CD14-positive monocyte (primary cell): ENCODE data around the gene LIN28B. TPM values are rescaled to one million over a fixed set of nuclear protein-coding genes. Genes with fewer than 3 reads are reported as not detected.

Experiments
- DNase-seq, 3 donors: peaks; one replicate each; pipeline ENCODE4 v3.0.0-alpha.2; 2011 to 2022
- H2AFZ ChIP-seq: 2 replicates; pipeline ENCODE4 v1.6.0; 2012; ENCODE audit warnings: mild to moderate bottlenecking, low read depth, low read length, inconsistent platforms; ENCODE audit not compliant: insufficient read depth, poor library complexity, severe bottlenecking
- H3K27ac ChIP-seq, 2 donors: 1 replicate in 1 of 2; 2 replicates in 1 of 2; pipeline ENCODE4 v1.5.1; 2012 to 2013; ENCODE audit warnings: low read length in 2 of 2, control low read depth in 1 of 2, inconsistent platforms in 1 of 2, low read depth in 1 of 2, mild to moderate bottlenecking in 1 of 2
- H3K27me3 ChIP-seq, 2 donors: one replicate each; pipeline versions ENCODE4 v1.6.0 to v1.6.1; 2011 to 2013; ENCODE audit warnings: low read length in 2 of 2; ENCODE audit not compliant: control insufficient read depth in 2 of 2, insufficient read depth in 2 of 2
- H3K36me3 ChIP-seq, 2 donors: replicated peaks in 1 of 2; 1 replicate in 1 of 2; 2 replicates in 1 of 2; pipeline versions ENCODE4 v1.5.1 to v1.6.1; 2012 to 2013; ENCODE audit warnings: low read length in 2 of 2, control low read depth in 1 of 2, inconsistent platforms in 1 of 2, mild to moderate bottlenecking in 1 of 2; ENCODE audit not compliant: insufficient read depth in 2 of 2, control insufficient read depth in 1 of 2
- H3K4me1 ChIP-seq, 2 donors: 1 replicate in 1 of 2; 2 replicates in 1 of 2; pipeline versions ENCODE4 v1.5.1 to v1.6.1; 2012 to 2013; ENCODE audit warnings: low read length in 2 of 2, control low read depth in 1 of 2, inconsistent platforms in 1 of 2, mild to moderate bottlenecking in 1 of 2, moderate library complexity in 1 of 2; ENCODE audit not compliant: insufficient read depth in 2 of 2, control insufficient read depth in 1 of 2
- H3K4me2 ChIP-seq: replicated peaks from 2 replicates; pipeline ENCODE3; 2012; ENCODE audit warnings: low read length, moderate library complexity, mild to moderate bottlenecking; ENCODE audit not compliant: poor library complexity, severe bottlenecking; ENCODE audit errors: extremely low read depth
- H3K4me3 ChIP-seq, 3 experiments: fragments of 200-600 bp in 1 of 3; sonication (generic) in 1 of 3; replicated peaks in 1 of 3; 1 replicate in 2 of 3; 2 replicates in 1 of 3; pipeline ENCODE4 v1.5.1; 2011 to 2013; ENCODE audit warnings: low read length in 3 of 3, mild to moderate bottlenecking in 3 of 3, control low read depth in 2 of 3, low read depth in 2 of 3, inconsistent platforms in 1 of 3, moderate library complexity in 1 of 3
- H3K79me2 ChIP-seq: 2 replicates; pipeline ENCODE4 v1.6.0; 2012; ENCODE audit warnings: mild to moderate bottlenecking, control low read depth, inconsistent platforms, low read length, moderate library complexity; ENCODE audit not compliant: insufficient read depth
- H3K9ac ChIP-seq: 2 replicates; pipeline ENCODE4 v1.6.0; 2017; ENCODE audit warnings: low read length, mild to moderate bottlenecking; ENCODE audit not compliant: insufficient read depth, poor library complexity, severe bottlenecking
- H3K9me3 ChIP-seq, 2 donors: replicated peaks in 1 of 2; 1 replicate in 1 of 2; 2 replicates in 1 of 2; pipeline versions ENCODE4 v1.5.1 to v1.6.1; 2012 to 2013; ENCODE audit warnings: low read length in 2 of 2, control low read depth in 1 of 2; ENCODE audit not compliant: control insufficient read depth in 1 of 2, insufficient read depth in 1 of 2
- H4K20me1 ChIP-seq: 2 replicates; pipeline ENCODE4 v1.6.0; 2012; ENCODE audit warnings: mild to moderate bottlenecking, low read length, control low read depth, moderate library complexity; ENCODE audit not compliant: insufficient read depth
- H3K27ac Mint-ChIP-seq, 7 donors: one replicate each; pipeline ENCODE4 v1.8.0; 2020; ENCODE audit warnings: mild to moderate bottlenecking in 7 of 7, mixed read lengths in 7 of 7, moderate library complexity in 6 of 7, inconsistent platforms in 2 of 7
- H3K27me3 Mint-ChIP-seq, 3 donors: one replicate each; pipeline ENCODE4 v1.8.0; 2021 to 2022; ENCODE audit warnings: low read depth in 3 of 3, mild to moderate bottlenecking in 3 of 3, mixed read lengths in 3 of 3, moderate library complexity in 3 of 3, inconsistent platforms in 1 of 3
- H3K36me3 Mint-ChIP-seq, 2 donors: one replicate each; pipeline ENCODE4 v1.8.0; 2020; ENCODE audit warnings: mixed read lengths in 2 of 2, inconsistent platforms in 1 of 2, mild to moderate bottlenecking in 1 of 2
- H3K4me1 Mint-ChIP-seq: one replicate; pipeline ENCODE4 v1.8.0; 2020; ENCODE audit warnings: mild to moderate bottlenecking, mixed read lengths
- H3K4me3 Mint-ChIP-seq, 2 donors: one replicate each; pipeline ENCODE4 v1.8.0; 2020; ENCODE audit warnings: mild to moderate bottlenecking in 2 of 2, mixed read lengths in 2 of 2, moderate library complexity in 1 of 2
- H3K9me3 Mint-ChIP-seq, 7 donors: one replicate each; pipeline ENCODE4 v1.8.0; 2020 to 2022; ENCODE audit warnings: mixed read lengths in 7 of 7, mild to moderate bottlenecking in 6 of 7, moderate library complexity in 6 of 7, inconsistent platforms in 2 of 7
- WGBS: methylation state at CpG from one replicate; pipeline ENCODE4 v1.1.5; 2013; ENCODE audit warnings: missing lambda C conversion rate; ENCODE audit not compliant: insufficient coverage; 5-methylcytosine and 5-hydroxymethylcytosine counted together
- intact Hi-C, 2 donors: fragments of 100-400 bp; cut with micrococcal nuclease; formaldehyde crosslinking; loops; one replicate each; pipeline versions ENCODE4 v1.15.0 to v1.15.1; 2023
- polyA plus RNA-seq, 3 donors: library from polyadenylated mRNA; depleted of rRNA in 1 of 3; unstranded in 2 of 3; stranded (reverse) in 1 of 3; fragments of 300-500 nt in 2 of 3; fragments of >200 nt in 1 of 3; fragmentation: Illumina TruSeq in 2 of 3; gene quantifications; 1 replicate in 2 of 3; 2 replicates in 1 of 3; pipeline ENCODE4 v1.2.3, GENCODE V29; 2012 to 2021
- TF ChIP-seq, protein P1 (sequence below): fragments of 200-600 bp; IDR thresholded peaks from one replicate; pipeline ENCODE4 v1.8.0; 2022; ENCODE audit warnings: antibody characterized with exemption, mild to moderate bottlenecking

Gene LIN28B
- polyA plus RNA-seq, 3 donors: not detected

- Histone ChIP-seq H4K20me1 (no peaks in the 10 kb centered on the region), H3K4me3 (no peak overlapping the region), H2AFZ (no peak overlapping the region), H3K36me3 (no peaks in the 10 kb centered on the region), H3K4me2 (no peak overlapping the region), H3K9me3 (no peaks in the 10 kb centered on the region), H3K4me1 (no peaks in the 10 kb centered on the region), H3K9ac (no peak overlapping the region), H3K27ac (no peak overlapping the region), H3K79me2 (no peaks in the 10 kb centered on the region), H3K27me3 (no peaks in the 10 kb centered on the region)
- H3K36me3 Mint-ChIP-seq: no peaks in the 10 kb centered on the region
- no peaks in the 10 kb centered on the region for H3K4me1 Mint-ChIP-seq
- peaks cover 4 to 18% (median 4%) of the 10 kb centered on the region in 3 donors for H3K27me3 Mint-ChIP-seq
- no peak overlapping the region for H3K4me3 Mint-ChIP-seq
- intact Hi-C loops: no loop called here
- 97% methylated on average over 8 of the region's 8 CpGs for whole genome bisulfite sequencing
- no peak for DNase-seq
- no peak overlapping the region for H3K27ac Mint-ChIP-seq
- no peaks in the 10 kb centered on the region for H3K9me3 Mint-ChIP-seq
- TF ChIP-seq, protein P1, sequence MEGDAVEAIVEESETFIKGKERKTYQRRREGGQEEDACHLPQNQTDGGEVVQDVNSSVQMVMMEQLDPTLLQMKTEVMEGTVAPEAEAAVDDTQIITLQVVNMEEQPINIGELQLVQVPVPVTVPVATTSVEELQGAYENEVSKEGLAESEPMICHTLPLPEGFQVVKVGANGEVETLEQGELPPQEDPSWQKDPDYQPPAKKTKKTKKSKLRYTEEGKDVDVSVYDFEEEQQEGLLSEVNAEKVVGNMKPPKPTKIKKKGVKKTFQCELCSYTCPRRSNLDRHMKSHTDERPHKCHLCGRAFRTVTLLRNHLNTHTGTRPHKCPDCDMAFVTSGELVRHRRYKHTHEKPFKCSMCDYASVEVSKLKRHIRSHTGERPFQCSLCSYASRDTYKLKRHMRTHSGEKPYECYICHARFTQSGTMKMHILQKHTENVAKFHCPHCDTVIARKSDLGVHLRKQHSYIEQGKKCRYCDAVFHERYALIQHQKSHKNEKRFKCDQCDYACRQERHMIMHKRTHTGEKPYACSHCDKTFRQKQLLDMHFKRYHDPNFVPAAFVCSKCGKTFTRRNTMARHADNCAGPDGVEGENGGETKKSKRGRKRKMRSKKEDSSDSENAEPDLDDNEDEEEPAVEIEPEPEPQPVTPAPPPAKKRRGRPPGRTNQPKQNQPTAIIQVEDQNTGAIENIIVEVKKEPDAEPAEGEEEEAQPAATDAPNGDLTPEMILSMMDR: no peak
Measured at GRCh38 chr6:105106260-105106659, 149.4 kb downstream of the LIN28B start.

DNA sequence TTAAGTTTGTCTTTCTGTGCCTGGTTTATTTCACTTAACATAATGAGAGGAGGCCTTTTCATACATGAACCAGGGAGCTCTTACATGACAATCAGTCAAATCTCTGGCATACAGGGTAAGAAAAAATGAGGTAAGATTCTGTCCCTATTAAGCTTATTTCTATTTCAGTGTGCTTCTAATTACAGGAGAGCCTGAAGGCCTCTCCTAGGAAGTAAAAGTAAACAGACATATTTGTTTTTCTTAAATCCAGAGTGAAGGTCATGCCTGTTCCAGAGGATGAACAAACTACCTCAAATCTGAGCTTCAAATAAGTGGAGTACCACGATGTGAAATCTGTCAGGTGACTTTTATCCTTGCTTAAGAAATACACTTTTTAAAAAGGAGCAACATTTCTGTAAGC is 150.3 kb downstream of the LIN28B start:
- no peaks in the 10 kb centered on the region for H4K20me1 ChIP-seq
- no peak for DNase-seq
- no peak overlapping the region for H3K27ac ChIP-seq
- H3K4me1 Mint-ChIP-seq: no peaks in the 10 kb centered on the region
- no peaks in the 10 kb centered on the region for H3K79me2 ChIP-seq
- H3K36me3 ChIP-seq: no peaks in the 10 kb centered on the region
- H3K9me3 Mint-ChIP-seq: no peaks in the 10 kb centered on the region
- H3K4me2 ChIP-seq: no peak overlapping the region
- no peak overlapping the region for H3K27ac Mint-ChIP-seq
- no peak overlapping the region for H3K9ac ChIP-seq
- no peak overlapping the region for H3K4me3 Mint-ChIP-seq
- intact Hi-C loops: no loop called here
- no peak overlapping the region for H3K4me3 ChIP-seq
- no peaks in the 10 kb centered on the region for H3K27me3 ChIP-seq
- H2AFZ ChIP-seq: no peak overlapping the region
- TF ChIP-seq, protein P1: no peak
- H3K9me3 ChIP-seq: no peaks in the 10 kb centered on the region
- H3K36me3 Mint-ChIP-seq: no peaks in the 10 kb centered on the region
- H3K27me3 Mint-ChIP-seq: peaks cover 4 to 18% (median 4%) of the 10 kb centered on the region in 3 donors
- H3K4me1 ChIP-seq: no peaks in the 10 kb centered on the region
- no CpG with 5 or more reads among the region's 1 CpG for WGBS
